RPMI7951 (cell line): ENCODE measurements around the gene KIF13A. TPM values are rescaled to one million over a fixed set of nuclear protein-coding genes. Genes with fewer than 3 reads are reported as not detected.

Experiments
- DNase-seq: peaks from one replicate; pipeline ENCODE4 v3.0.0-alpha.2; 2012; ENCODE audit warnings: low read depth
- total RNA-seq: library from RNA; depleted of rRNA; stranded (reverse); fragments of >200 nt; shearing (Covaris generic); gene quantifications from 2 replicates; pipeline ENCODE4 v1.2.3, GENCODE V29; 2014; rRNA removed

KIF13A gene
- total RNA-seq, 1 experiment from 2014 or later, result 25.5 TPM

DNA sequence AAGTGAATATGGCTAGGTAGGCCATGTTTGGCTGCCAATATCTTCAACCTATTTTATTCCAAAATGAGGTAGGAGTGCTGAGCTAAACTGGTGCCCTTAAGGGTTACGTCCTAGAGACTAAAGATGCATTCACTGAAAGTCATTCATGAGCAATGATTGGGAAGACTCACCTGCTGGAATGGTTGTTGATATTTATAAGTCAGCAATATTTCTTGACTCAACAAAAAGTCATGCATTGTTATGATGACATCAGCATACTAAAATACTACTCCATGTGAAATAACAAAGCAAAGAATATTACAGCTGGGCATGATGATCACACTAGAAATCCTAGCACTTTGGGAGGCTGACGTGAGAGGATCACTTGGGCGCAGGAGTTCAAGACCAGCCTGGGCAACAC, 263.1 kb downstream of the KIF13A start:
- no peak for DNase-seq

DNA sequence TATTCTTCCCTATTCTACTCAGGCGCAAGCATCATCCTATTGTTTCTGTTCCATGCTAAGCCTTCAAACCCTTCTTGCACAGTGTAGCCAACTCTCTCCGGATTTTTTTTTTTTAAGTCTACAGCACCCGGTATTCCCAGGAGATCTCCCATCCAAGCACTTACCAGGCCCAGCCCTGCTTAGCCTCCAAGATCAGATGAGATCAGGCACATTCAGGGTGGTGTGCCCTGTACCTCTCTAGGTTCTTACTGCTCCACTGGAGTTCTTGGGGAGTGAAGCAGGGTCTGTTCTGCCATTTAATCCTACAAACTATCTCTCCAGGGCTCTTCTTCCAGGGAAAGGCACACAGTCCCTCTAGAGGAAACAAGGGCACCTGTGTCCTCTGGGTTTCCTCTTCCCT, 265.8 kb downstream of the KIF13A start:
- no peak for DNase-seq

DNA sequence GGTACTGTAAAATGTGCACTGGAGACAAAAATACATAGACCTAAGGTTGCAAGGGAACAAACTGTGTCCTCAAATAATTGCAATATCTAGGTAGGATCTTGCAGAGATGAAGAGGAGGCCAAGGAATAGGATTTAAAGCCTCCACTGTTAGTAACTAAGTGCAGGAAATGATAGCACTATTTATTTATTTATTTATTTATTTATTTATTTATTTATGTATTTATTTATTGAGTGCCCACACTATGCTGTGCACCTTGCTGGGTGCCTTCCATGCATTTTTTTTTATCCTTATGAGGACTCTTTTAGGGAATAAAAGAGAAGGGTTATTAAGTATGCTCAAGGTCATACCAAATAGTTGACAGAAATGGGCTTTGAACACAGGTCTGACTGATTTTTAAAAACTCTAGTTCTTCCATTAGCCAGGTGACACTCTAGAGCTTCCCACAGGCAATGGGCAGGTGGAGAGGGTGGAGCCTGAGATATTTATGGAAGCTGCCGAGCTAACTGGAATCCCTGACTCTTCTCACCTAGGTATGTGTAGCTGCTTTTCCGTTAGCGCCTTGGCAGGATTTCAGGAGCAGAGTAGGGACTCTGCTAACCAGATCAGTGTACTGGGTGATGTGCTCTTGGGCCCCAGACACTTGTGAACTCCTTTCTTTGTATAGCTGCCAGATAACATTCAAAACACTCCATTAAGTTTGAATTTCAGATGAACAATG, 268.0 kb downstream of the KIF13A start:
- no peak for DNase-seq

DNA sequence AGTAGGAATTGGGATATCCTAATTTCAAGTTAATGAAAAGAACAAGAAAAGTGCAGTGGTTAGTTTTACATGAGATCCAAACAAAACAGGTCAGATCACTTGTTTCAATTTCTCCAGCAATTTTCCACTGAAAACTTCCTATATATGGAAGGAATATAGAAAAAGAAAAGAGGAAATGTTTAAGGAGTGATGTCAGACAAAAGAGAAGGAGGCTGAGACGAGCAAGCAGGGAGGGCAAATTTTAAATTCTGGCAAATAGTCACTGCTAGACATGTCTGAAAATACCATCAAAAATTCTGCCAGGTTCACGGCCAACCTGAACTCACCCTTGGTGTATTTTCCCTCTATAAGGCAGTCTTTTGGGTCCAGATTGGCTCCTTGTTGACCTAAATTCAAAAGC, 271.2 kb downstream of the KIF13A start:
- no peak for DNase-seq

DNA sequence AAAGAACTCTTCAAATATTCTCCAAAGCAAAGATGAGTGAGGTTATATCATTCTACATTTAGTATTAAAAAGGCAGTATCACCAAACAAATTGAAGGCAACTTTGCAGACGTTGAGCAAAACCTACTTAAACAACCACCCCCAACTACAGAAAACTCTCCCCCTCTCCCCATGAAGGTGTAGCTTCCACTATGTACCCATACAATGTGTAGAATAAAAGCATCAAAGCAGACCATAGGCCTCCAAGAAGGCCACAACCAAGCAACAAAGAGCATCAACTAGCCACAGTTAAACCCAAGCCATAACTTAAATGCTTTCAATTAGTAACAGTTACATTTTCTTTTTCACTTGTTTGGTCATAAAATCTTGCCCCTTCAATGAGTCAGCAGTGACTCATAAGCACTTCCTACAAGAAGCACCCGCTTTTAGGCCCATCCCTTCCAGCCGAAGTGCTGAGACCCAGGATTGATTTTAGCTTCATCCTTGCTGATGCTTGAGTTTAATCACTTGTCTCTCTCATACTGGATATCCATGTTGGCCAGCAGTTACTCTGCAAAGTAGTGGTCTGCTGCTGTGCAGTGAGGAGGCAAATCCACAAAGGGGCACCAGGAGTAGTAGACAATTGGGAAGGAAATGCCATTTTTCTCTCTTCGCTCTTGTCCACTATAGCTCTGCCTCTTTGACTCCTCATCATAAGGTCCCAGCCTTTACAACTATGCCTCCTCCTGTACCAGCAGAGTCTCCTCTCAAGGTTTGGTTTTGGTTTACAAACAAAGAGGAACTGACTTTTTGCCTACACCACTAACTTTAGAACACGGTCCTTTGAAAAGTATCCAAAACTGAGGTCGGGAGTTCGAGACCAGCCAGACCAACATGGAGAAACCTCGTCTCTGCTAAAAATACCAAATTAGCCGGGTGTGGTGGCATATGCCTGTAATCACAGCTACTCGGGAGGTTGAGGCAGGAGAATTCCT, 272.3 kb downstream of the KIF13A start:
- DNase-seq, result peak; percentile 95

DNA sequence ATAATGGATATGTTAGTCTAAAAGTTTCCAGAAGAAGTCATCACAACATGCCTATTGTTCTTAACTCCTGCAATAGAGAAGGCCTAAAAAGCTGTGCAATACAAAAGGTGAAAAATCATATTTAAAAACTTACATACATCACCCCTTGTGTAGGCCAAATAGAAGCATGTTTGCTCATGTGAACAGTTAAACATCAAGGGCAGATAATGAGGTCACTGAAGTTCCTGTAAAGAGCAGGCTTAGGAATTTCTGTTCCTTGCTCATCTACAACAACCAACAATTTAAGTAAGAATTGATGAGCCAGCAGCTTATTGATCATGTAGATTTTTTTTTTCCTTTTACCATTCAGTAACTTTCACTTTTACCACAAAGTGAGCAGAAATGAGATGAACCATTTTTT, 273.3 kb downstream of the KIF13A start:
- DNase-seq, result no peak

DNA sequence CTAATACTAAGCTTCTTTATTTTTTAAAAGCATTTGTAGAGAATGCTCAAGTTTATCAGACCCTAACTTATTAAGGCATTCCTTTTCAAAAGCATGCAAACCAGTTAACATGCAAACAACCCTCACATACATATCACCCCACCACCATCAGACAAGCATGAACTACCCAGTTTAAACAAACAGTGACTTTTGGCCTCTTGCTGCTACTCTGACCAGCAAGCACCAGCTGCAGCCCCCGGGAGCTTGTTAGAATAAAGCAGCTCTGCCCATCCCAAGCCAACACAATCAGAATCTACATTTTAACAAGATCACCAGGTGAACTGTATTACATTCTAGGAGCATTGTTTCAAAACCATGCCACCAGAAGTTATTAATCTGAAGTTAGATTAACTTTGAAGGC, 274.9 kb downstream of the KIF13A start:
- no peak for DNase-seq

DNA sequence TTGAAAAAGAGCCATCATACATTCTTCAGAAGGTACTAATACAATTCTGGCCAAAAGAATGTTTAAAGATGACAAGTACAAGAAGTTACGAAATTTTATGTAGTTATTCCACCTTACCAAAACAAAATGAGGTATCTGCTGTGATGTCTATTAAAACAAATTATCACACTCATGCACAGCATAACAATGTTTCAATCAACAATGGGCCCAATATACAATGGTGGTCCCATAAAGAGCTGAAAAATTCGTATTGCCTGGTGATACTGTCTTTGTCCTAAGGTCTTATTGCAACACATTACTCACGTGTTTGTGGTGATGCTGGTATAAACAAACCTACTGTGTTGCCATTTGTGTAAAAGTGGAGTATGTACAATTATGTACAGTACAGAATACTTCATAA, 277.1 kb downstream of the KIF13A start:
- DNase-seq, result no peak

DNA sequence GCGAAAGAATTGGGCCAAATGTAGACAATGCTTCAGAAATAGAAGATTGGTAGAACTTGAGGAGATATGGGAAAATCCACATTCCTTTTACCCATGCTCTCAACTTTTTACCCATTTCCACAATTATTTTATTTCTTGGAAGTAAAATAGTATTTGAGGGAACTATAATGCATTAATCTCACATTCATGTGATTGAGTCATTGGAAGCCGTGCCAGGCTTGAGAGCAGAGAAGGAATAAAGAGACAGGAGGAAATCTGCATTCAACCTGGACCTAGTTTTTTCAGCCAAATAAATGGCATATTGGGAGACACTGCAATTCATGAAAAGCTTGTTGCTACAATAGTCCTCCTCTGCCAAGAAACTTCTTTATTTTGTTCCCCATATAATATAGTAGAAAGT, 278.0 kb downstream of the KIF13A start:
- no peak for DNase-seq

Other genes with a start within 250 kb of the KIF13A start
- 2.1 and 2.2 TPM in 2 replicates for gene NHLRC1, start 135.0 kb upstream of the KIF13A start, total RNA-seq
- gene TPMT, start 167.4 kb upstream of the KIF13A start, total RNA-seq, result 26.8 and 27.6 TPM in 2 replicates
- 7.9 and 12.5 TPM in 2 replicates for gene KDM1B, start 167.8 kb upstream of the KIF13A start, total RNA-seq